NT2/D1 (cell line): ENCODE data around the gene CHP2.

ENCODE experiments used
- SUZ12 ChIP-seq: IDR thresholded peaks from 2 replicates; pipeline ENCODE4 v1.6.1; 2011; ENCODE audit not compliant: insufficient read length, insufficient read depth; ENCODE audit errors: extremely low read depth
- YY1 ChIP-seq: IDR thresholded peaks from 2 replicates; pipeline ENCODE4 v1.6.1; 2011; ENCODE audit not compliant: insufficient read length, insufficient read depth
- ZNF274 ChIP-seq: IDR thresholded peaks from 2 replicates; pipeline ENCODE4 v1.6.1; 2011; ENCODE audit warnings: mild to moderate bottlenecking, low read depth, low read length

DNA sequence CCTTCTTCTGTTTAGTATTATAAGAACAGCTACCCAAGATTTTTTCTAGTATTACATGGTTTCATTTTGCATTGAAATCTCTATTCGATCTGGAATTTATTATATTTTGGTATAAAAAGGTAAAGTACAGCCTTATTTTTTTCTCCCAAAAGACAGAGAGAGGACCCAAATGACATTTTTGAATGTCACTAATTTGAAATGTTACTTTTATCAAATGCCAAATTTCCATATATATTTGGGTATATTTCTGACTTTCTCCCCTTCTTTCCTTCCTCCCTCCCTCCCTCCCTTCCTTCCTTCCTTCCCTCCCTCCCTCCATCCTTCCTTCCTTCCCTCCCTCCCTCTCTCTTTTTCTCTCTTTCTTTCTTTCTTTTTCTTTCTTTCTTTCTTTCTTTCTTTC is 6.2 kb upstream of the CHP2 start:
- TF ChIP-seq ZNF274 (no peak), YY1 (no peak), SUZ12 (no peak)
